Upper lobe of left lung (tissue), 6 donors: ENCODE results near the gene OPCML. TPM values are rescaled to one million over a fixed set of nuclear protein-coding genes. Genes with fewer than 3 reads are reported as not detected.

Experiments used
- ATAC-seq, 2 donors: fragments of 200-7000 bp; cut with Tn5 transposase; one replicate each; pipeline ENCODE4 v1.9.1; 2022; ENCODE audit warnings: mild to moderate bottlenecking in 2 of 2, moderate library complexity in 2 of 2; ENCODE audit not compliant: low FRiP score in 2 of 2
- DNase-seq, 2 donors: peaks; one replicate each; pipeline ENCODE4 v3.0.0-alpha.2; 2019 to 2020
- H3K27ac ChIP-seq, 4 donors: fragments of 200-600 bp; sonication (generic); one replicate each; pipeline ENCODE4 v1.5.1; 2016 to 2019
- H3K27me3 ChIP-seq, 4 donors: fragments of 200-600 bp; sonication (generic); one replicate each; pipeline ENCODE4 v1.5.1; 2017 to 2019
- H3K36me3 ChIP-seq, 4 donors: fragments of 200-600 bp; sonication (generic); one replicate each; pipeline ENCODE4 v1.5.1; 2016 to 2019
- H3K4me1 ChIP-seq, 4 donors: fragments of 200-600 bp; sonication (generic); one replicate each; pipeline ENCODE4 v1.5.1; 2018 to 2019
- H3K4me3 ChIP-seq, 4 donors: fragments of 200-600 bp; sonication (generic); one replicate each; pipeline ENCODE4 v1.5.1; 2017 to 2019; ENCODE audit warnings: mild to moderate bottlenecking in 2 of 4, moderate library complexity in 1 of 4
- H3K9me3 ChIP-seq, 4 donors: fragments of 200-600 bp; sonication (generic); one replicate each; pipeline ENCODE4 v1.5.1; 2018 to 2019
- EP300 ChIP-seq, 4 donors: sonication (generic); formaldehyde crosslinking; IDR thresholded peaks; one replicate each; pipeline ENCODE4 v1.5.1; 2017; ENCODE audit warnings: antibody characterized with exemption in 4 of 4, control low read depth in 2 of 4
- POLR2A ChIP-seq, 4 donors: fragments of 450-650 bp; IDR thresholded peaks; one replicate each; pipeline ENCODE4 v1.5.1; 2016 to 2017; ENCODE audit warnings: antibody characterized with exemption in 4 of 4, mild to moderate bottlenecking in 2 of 4
- POLR2AphosphoS5 ChIP-seq, 2 donors: sonication (generic); formaldehyde crosslinking; IDR thresholded peaks; one replicate each; pipeline ENCODE4 v1.5.1; 2017; ENCODE audit warnings: antibody characterized with exemption in 2 of 2
- WGBS, 2 donors: methylation state at CpG; one replicate each; pipeline ENCODE4 v1.1.5; 2017 to 2018; 5-methylcytosine and 5-hydroxymethylcytosine counted together
- total RNA-seq, 6 donors: library from RNA; depleted of rRNA in 4 of 6; stranded (reverse); fragments of >200 nt in 4 of 6; gene quantifications; one replicate each; pipeline versions ENCODE4 v1.1.0 to v1.2.1, GENCODE V29; 2016 to 2021
- TF ChIP-seq, protein P1 (sequence below), 6 experiments: fragments of 450-650 bp in 4 of 6; fragments of 200-600 bp in 2 of 6; sonication (generic) in 2 of 6; IDR thresholded peaks; one replicate each; pipeline ENCODE4 v1.5.1; 2016 to 2019; ENCODE audit warnings: antibody characterized with exemption in 6 of 6
- donor health status: DM: no; HTN: no; CAD: no; lungs with moderate emphysema.
- donor health status: DM: no; HTN: yes; CAD: no; lungs with severe emphysema.

OPCML gene
- total RNA-seq, 6 donors from 2014 or later, result 0.10 TPM; not detected in 5

DNA sequence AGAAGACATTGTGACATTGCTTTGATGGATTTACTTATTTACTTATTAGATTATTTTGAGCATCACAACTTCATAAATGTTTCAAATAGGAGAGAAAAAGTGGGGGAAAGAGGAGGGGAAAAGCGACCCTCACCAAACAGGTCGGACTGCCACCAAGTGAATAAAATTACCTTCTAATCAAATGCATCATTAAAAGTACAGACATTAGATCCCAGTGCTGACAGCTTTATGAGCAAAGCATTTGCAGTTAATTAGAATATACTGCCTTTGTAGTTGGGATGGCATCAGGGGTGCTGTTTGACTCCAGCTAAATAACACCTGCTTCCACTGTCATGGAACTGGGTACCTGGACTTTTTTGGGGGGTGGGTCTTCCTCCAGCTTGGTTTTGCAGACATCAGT, 299.6 kb downstream of the OPCML start:
- Histone ChIP-seq H3K36me3 (no peaks in the 10 kb centered on the region), H3K4me3 (no peak overlapping the region), H3K27ac (no peak overlapping the region), H3K4me1 (peaks cover 0 to 6% (median 0%) of the 10 kb centered on the region in 4 donors), H3K9me3 (no peaks in the 10 kb centered on the region), H3K27me3 (no peaks in the 10 kb centered on the region)
- DNase-seq, result no peak
- no peak for ATAC-seq
- TF ChIP-seq EP300 (IDR thresholded peaks at IDR 0.05) (no peak), POLR2AphosphoS5 (IDR thresholded peaks at IDR 0.05) (no peak), POLR2A (IDR thresholded peaks at IDR 0.05) (no peak)
- TF ChIP-seq, protein P1, sequence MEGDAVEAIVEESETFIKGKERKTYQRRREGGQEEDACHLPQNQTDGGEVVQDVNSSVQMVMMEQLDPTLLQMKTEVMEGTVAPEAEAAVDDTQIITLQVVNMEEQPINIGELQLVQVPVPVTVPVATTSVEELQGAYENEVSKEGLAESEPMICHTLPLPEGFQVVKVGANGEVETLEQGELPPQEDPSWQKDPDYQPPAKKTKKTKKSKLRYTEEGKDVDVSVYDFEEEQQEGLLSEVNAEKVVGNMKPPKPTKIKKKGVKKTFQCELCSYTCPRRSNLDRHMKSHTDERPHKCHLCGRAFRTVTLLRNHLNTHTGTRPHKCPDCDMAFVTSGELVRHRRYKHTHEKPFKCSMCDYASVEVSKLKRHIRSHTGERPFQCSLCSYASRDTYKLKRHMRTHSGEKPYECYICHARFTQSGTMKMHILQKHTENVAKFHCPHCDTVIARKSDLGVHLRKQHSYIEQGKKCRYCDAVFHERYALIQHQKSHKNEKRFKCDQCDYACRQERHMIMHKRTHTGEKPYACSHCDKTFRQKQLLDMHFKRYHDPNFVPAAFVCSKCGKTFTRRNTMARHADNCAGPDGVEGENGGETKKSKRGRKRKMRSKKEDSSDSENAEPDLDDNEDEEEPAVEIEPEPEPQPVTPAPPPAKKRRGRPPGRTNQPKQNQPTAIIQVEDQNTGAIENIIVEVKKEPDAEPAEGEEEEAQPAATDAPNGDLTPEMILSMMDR (IDR thresholded peaks at IDR 0.05), result no peak
- 66 to 85% methylated on average over 2 of the region's 2 CpGs for WGBS, 2 donors

DNA sequence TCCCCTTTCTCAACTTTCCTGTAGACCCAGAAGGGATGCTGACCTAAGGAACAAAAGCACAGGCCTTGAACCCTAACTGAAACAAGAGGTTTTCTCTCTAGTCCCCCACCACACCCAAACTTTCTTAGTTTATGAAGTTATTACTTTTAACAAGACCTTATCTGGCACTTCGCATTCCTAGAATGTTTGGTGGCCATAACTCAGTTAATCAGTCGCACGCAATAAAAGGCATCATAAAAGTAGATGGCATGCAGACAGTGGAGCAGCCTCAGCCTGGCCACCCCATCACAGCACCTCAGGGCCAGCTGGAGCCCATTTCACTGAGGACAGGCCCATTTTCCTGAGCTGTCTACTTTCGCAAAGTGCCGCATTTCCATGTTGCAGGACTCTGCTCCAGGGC, 301.9 kb downstream of the OPCML start:
- Histone ChIP-seq H3K4me3 (no peak overlapping the region), H3K4me1 (peaks cover 0 to 6% (median 0%) of the 10 kb centered on the region in 4 donors), H3K36me3 (no peaks in the 10 kb centered on the region), H3K9me3 (no peaks in the 10 kb centered on the region), H3K27me3 (no peaks in the 10 kb centered on the region), H3K27ac (no peak overlapping the region)
- WGBS, 2 donors, result 77% methylated on average over 5 of the region's 5 CpGs
- TF ChIP-seq POLR2AphosphoS5 (IDR thresholded peaks at IDR 0.05) (no peak), EP300 (IDR thresholded peaks at IDR 0.05) (no peak), POLR2A (IDR thresholded peaks at IDR 0.05) (no peak)
- TF ChIP-seq, protein P1 (IDR thresholded peaks at IDR 0.05), result no peak
- no peak for DNase-seq
- ATAC-seq, result no peak

DNA sequence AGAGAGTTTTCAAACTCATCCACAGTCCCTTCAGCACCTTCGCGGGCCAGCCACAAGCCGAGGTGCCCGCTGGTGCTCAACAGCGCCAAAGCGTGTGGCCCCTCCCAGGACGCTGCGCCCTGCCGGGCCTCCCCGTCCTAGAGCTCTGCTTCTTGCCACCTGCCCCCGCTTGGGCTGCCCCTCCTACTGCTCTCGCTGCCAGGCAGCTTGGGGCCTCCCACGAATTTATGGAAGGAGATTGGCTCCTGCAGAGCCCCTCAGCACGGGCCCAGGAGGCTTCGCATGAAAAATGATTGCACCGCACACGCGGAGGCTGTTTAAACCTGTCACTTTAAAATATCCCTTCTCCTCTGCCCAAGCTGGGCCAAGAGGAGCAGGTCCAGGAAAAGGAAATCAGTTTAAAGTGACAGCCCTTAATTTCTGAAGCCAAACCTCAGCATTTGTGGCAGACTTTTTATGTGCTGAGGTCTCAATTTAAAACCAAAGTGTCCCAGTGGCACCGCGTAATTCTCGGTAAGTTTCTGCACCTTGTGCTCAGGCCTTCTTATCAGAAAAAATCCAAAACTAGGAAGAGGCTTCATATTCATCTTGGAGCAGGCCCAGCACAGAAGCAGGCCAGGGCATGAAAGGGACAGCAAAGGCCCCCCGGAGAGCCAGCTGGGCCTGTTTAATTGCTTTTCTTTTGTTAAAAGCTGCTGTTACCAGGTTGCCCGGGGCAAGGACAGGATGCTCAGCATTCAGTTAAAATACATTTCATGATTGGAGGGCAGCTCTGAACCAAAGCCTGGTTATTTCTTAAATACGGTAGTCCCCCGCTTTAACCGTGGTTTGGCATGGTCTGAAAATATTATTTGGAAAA, 303.6 kb downstream of the OPCML start:
- no peak overlapping the region for H3K27ac ChIP-seq
- no peak for TF ChIP-seq POLR2AphosphoS5 (IDR thresholded peaks at IDR 0.05)
- TF ChIP-seq, protein P1 (IDR thresholded peaks at IDR 0.05), result no peak
- no peak for TF ChIP-seq EP300 (IDR thresholded peaks at IDR 0.05)
- no peak for TF ChIP-seq POLR2A (IDR thresholded peaks at IDR 0.05)
- ATAC-seq (no peak), DNase-seq (peak in 1 of 2 donors; percentile 82)
- no peak overlapping the region for H3K4me3 ChIP-seq
- no peaks in the 10 kb centered on the region for H3K9me3 ChIP-seq
- H3K36me3 ChIP-seq, result no peaks in the 10 kb centered on the region
- peaks cover 0 to 6% (median 0%) of the 10 kb centered on the region in 4 donors for H3K4me1 ChIP-seq
- WGBS, 2 donors, result 22 to 30% methylated on average over 20 to 26 of the region's 26 CpGs
- H3K27me3 ChIP-seq, result no peaks in the 10 kb centered on the region

DNA sequence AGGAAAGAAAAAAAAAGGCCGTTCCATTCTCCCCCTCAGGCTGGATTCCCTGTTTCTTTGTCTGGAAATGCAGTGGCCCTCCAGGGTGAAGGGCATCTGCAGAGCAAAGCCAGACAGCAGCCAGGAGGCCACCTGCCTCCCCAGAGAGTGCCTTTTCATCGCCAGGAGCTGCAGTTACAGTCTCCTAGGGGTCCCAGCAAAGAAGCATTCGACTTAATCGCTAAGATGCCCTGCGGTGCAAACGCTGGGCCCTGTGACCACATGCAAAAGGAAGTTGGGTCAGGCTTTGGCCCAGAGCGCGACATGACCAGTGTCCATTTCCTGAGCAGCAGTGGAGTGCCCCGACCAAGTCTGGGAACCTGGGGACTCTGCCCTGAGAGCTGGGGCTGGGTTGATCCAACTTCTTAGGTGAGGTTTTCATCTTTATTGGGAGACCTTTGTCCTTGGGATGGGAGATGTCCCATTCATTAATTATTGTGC, 304.6 kb downstream of the OPCML start:
- Histone ChIP-seq H3K36me3 (no peaks in the 10 kb centered on the region), H3K4me3 (no peak overlapping the region), H3K27ac (no peak overlapping the region), H3K27me3 (no peaks in the 10 kb centered on the region), H3K4me1 (peaks cover 0 to 6% (median 0%) of the 10 kb centered on the region in 4 donors), H3K9me3 (no peaks in the 10 kb centered on the region)
- no peak for TF ChIP-seq EP300 (IDR thresholded peaks at IDR 0.05)
- TF ChIP-seq POLR2AphosphoS5 (IDR thresholded peaks at IDR 0.05), result no peak
- TF ChIP-seq, protein P1 (IDR thresholded peaks at IDR 0.05), result no peak
- no peak for TF ChIP-seq POLR2A (IDR thresholded peaks at IDR 0.05)
- DNase-seq, result no peak
- no peak for ATAC-seq
- 55 to 68% methylated on average over 3 to 9 of the region's 9 CpGs for WGBS, 2 donors
